GM13976 (cell line): ENCODE results near the gene YTHDF2.

Source experiments
- DNase-seq: peaks from one replicate; pipeline ENCODE4 v3.0.0; 2012; ENCODE audit warnings: low spot score
- in situ Hi-C: fragments of 300-500 bp; cut with MboI; formaldehyde crosslinking; loops from one replicate; pipeline ENCODE4 v1.12.0; 2022; ENCODE audit warnings: low sequenced_read_pairs, mixed read lengths, inconsistent platforms; ENCODE audit not compliant: unreplicated experiment
- TF ChIP-seq, protein P1 (sequence below): IDR thresholded peaks from 2 replicates; pipeline ENCODE4 v1.5.1; 2012; ENCODE audit warnings: borderline replicate concordance, mild to moderate bottlenecking; ENCODE audit not compliant: insufficient read depth; ENCODE audit errors: extremely low read depth, missing control alignments, control extremely low read depth

The YTHDF2 gene

DNA sequence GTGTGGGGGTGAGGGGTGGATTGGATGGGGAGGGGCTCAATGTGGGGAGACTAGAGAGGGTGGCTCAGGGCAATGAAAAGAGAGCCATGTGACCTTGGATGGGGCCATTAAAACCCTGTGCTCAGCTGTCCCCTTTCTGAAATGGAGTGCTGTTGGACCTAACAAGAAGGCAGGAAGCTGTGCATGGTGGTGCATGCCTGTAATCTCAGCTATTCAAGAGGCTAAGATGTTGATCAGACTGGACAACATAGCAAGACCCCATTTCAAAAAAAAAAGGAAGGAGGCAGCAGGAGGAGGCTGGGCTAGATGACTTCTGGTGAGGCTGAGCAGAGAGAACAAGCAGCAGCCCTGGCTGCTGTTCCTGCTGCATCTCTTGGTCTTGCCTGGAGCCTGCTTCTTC is 82.3 kb downstream of the YTHDF2 start:
- TF ChIP-seq, protein P1, sequence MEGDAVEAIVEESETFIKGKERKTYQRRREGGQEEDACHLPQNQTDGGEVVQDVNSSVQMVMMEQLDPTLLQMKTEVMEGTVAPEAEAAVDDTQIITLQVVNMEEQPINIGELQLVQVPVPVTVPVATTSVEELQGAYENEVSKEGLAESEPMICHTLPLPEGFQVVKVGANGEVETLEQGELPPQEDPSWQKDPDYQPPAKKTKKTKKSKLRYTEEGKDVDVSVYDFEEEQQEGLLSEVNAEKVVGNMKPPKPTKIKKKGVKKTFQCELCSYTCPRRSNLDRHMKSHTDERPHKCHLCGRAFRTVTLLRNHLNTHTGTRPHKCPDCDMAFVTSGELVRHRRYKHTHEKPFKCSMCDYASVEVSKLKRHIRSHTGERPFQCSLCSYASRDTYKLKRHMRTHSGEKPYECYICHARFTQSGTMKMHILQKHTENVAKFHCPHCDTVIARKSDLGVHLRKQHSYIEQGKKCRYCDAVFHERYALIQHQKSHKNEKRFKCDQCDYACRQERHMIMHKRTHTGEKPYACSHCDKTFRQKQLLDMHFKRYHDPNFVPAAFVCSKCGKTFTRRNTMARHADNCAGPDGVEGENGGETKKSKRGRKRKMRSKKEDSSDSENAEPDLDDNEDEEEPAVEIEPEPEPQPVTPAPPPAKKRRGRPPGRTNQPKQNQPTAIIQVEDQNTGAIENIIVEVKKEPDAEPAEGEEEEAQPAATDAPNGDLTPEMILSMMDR: no peak
- in situ Hi-C loops: no loop called here
- no peak for DNase-seq
